Placental epithelial cell (primary cell): ENCODE data around the gene KCNK2. TPM values are rescaled to one million over a fixed set of nuclear protein-coding genes. Genes with fewer than 3 reads are reported as not detected.

Experiments used
- total RNA-seq: library from RNA; depleted of rRNA; stranded (reverse); fragments of >200 nt; gene quantifications from 2 replicates; pipeline ENCODE4 v1.2.3, GENCODE V29; 2012

Gene KCNK2
- 0.11 and 0.39 TPM in 2 replicates for total RNA-seq

GRCh38 chr1:215082532-215083382 is at the start of gene KCNK2:
Gene KCNK2 (plus strand): TSS chr1:215082737. CDS start chr1:215083386, 649 bp downstream.

